ENCODE measurements around the gene ATP8B1. TPM values are rescaled to one million over a fixed set of nuclear protein-coding genes. Genes with fewer than 3 reads are reported as not detected.

ATP8B1 gene
- total and polyA plus RNA-seq, 2 of the 8 experiments (the other 6 are each of a cell fraction or from before 2014, with no cell fraction given), result 1.1 to 4.6 TPM

DNA sequence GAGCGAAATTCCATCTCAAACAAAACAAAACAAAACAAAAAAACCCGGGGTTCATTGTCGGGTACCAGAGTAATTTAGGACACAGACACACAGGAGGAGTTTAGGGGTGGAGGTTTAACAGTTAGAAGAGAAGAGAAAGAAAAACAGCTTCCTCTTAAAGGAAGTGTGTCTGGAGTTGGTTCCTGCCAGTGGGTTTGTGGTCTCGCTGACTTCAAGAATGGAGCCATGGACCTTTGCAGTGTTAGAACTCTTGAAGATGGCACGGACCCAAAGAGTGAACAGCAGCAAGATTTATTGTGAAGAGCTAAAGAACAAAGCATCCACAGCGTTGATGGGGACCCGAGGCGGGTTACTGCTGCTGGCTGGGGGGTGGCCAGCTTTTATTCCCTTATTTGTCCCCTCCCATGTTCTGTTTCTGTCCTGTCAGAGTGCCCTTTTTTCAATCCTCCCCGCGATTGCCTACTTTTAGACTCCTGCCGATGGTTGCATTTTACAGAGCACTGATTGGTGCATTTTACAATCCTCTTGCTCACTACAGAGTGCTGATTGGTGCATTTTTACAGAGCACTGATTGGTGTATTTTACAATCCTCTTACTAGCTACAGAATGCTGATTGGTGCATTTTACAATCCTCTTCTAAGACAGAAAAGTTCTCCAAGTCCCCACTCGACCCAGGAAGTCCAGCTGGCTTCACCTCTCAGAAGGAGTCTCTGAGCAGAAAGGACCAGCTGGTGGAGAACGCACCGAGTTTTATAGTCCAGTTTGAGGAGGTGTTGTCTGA lies 28.7 kb upstream of the ATP8B1 start (continued):
- TF ChIP-seq BCL11A (IDR thresholded peaks at IDR 0.05; ENCODE audit: low read depth in 2 of 2, low read length in 2 of 2), result no peak
- TF ChIP-seq, protein P1, sequence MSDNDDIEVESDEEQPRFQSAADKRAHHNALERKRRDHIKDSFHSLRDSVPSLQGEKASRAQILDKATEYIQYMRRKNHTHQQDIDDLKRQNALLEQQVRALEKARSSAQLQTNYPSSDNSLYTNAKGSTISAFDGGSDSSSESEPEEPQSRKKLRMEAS (IDR thresholded peaks at IDR 0.05), result no peak

Data from H1 (cell line).